ENCODE data around the gene SBK3. TPM values are rescaled to one million over a fixed set of nuclear protein-coding genes. Genes with fewer than 3 reads are reported as not detected.

Gene SBK3
- polyA plus RNA-seq, 12 donors: 0.12 to 0.46 (median 0.18) TPM; not detected in 9

Other genes starting within 250 kb of the SBK3 start
- 1 to 10 TPM in 2 of 12 donors, under 1 TPM in 8, not detected in 2; 0.40 to 1.1 (median 0.71) TPM for gene TMEM150B, start 220.2 kb downstream of the SBK3 start, polyA plus RNA-seq (ENCODE audit: insufficient read length in 12 of 12)
- gene KMT5C, start 205.7 kb downstream of the SBK3 start, polyA plus RNA-seq (ENCODE audit: insufficient read length in 12 of 12): 10 to 100 TPM in 11 of 12 donors, not detected in 1; 11.9 to 59.4 (median 19.7) TPM
- 10 to 100 TPM in 1 of 12 donors, 1 to 10 TPM in 1, under 1 TPM in 4, not detected in 6; 0.07 to 18.3 (median 0.50) TPM for gene COX6B2, start 190.8 kb downstream of the SBK3 start, polyA plus RNA-seq (ENCODE audit: insufficient read length in 12 of 12)
- under 1 TPM in 1 of 12 donors, not detected in 11; 0.07 TPM for gene GARIN5B, start 182.3 kb downstream of the SBK3 start, polyA plus RNA-seq (ENCODE audit: insufficient read length in 12 of 12)
- gene IL11, start 175.1 kb downstream of the SBK3 start, polyA plus RNA-seq (ENCODE audit: insufficient read length in 12 of 12): under 1 TPM in 10 of 12 donors, not detected in 2; 0.14 to 0.53 (median 0.30) TPM
- under 1 TPM in 1 of 12 donors, not detected in 11; 0.58 TPM for gene TMEM190, start 168.7 kb downstream of the SBK3 start, polyA plus RNA-seq (ENCODE audit: insufficient read length in 12 of 12)
- under 1 TPM in 3 of 12 donors, not detected in 9; 0.22 to 0.55 (median 0.35) TPM for gene TMEM238, start 161.3 kb downstream of the SBK3 start, polyA plus RNA-seq (ENCODE audit: insufficient read length in 12 of 12)
- gene RPL28, start 159.6 kb downstream of the SBK3 start, polyA plus RNA-seq (ENCODE audit: insufficient read length in 12 of 12): 1,000 to 10,000 TPM in 10 of 12 donors, 100 to 1,000 TPM in 1, not detected in 1; 796 to 2,808 (median 1,427) TPM
- 100 to 1,000 TPM in 1 of 12 donors, 10 to 100 TPM in 10, not detected in 1; 19.2 to 108 (median 30.4) TPM for gene UBE2S, start 137.8 kb downstream of the SBK3 start, polyA plus RNA-seq (ENCODE audit: insufficient read length in 12 of 12)
- gene SHISA7, start 102.2 kb downstream of the SBK3 start, polyA plus RNA-seq (ENCODE audit: insufficient read length in 12 of 12): 1 to 10 TPM in 1 of 12 donors, under 1 TPM in 9, not detected in 2; 0.07 to 1.1 (median 0.17) TPM
- gene ISOC2, start 83.9 kb downstream of the SBK3 start, polyA plus RNA-seq (ENCODE audit: insufficient read length in 12 of 12): 10 to 100 TPM in 11 of 12 donors, not detected in 1; 24.3 to 68.0 (median 27.9) TPM
- gene C19orf85, start 80.8 kb downstream of the SBK3 start, polyA plus RNA-seq (ENCODE audit: insufficient read length in 12 of 12): not detected
- 10 to 100 TPM in 1 of 12 donors, 1 to 10 TPM in 10, not detected in 1; 1.5 to 11.6 (median 2.4) TPM for gene ZNF628, start 68.9 kb downstream of the SBK3 start, polyA plus RNA-seq (ENCODE audit: insufficient read length in 12 of 12)
- 100 to 1,000 TPM in 1 of 12 donors, 10 to 100 TPM in 11; 15.8 to 381 (median 24.4) TPM for gene NAT14, start 60.4 kb downstream of the SBK3 start, polyA plus RNA-seq (ENCODE audit: insufficient read length in 12 of 12)
- gene SSC5D, start 57.1 kb downstream of the SBK3 start, polyA plus RNA-seq (ENCODE audit: insufficient read length in 12 of 12): 10 to 100 TPM in 11 of 12 donors, not detected in 1; 12.2 to 37.5 (median 19.3) TPM
- gene SBK2, start 8.4 kb downstream of the SBK3 start, polyA plus RNA-seq (ENCODE audit: insufficient read length in 12 of 12): 10 to 100 TPM in 1 of 12 donors, 1 to 10 TPM in 10, not detected in 1; 1.1 to 18.7 (median 3.2) TPM
- gene ZNF579, start 35.3 kb upstream of the SBK3 start, polyA plus RNA-seq (ENCODE audit: insufficient read length in 12 of 12): 10 to 100 TPM in 7 of 12 donors, 1 to 10 TPM in 4, not detected in 1; 7.3 to 26.0 (median 10.5) TPM
- gene FIZ1, start 54.0 kb upstream of the SBK3 start, polyA plus RNA-seq (ENCODE audit: insufficient read length in 12 of 12): 10 to 100 TPM in 9 of 12 donors, 1 to 10 TPM in 2, not detected in 1; 9.2 to 16.3 (median 11.0) TPM
- gene ZNF524, start 54.7 kb upstream of the SBK3 start, polyA plus RNA-seq (ENCODE audit: insufficient read length in 12 of 12): 10 to 100 TPM in 1 of 12 donors, 1 to 10 TPM in 9, not detected in 2; 4.2 to 11.2 (median 6.4) TPM
- gene ZNF865, start 60.1 kb upstream of the SBK3 start, polyA plus RNA-seq (ENCODE audit: insufficient read length in 12 of 12): 10 to 100 TPM in 1 of 12 donors, 1 to 10 TPM in 10, not detected in 1; 4.5 to 11.0 (median 5.5) TPM
- gene ZNF784, start 79.0 kb upstream of the SBK3 start, polyA plus RNA-seq (ENCODE audit: insufficient read length in 12 of 12): 10 to 100 TPM in 2 of 12 donors, 1 to 10 TPM in 9, not detected in 1; 5.6 to 14.3 (median 6.5) TPM
- gene ZNF580, start 95.5 kb upstream of the SBK3 start, polyA plus RNA-seq (ENCODE audit: insufficient read length in 12 of 12): 10 to 100 TPM in 11 of 12 donors, not detected in 1; 14.0 to 42.9 (median 18.9) TPM
- 10 to 100 TPM in 11 of 12 donors, not detected in 1; 17.9 to 33.7 (median 21.9) TPM for gene ZNF581, start 98.1 kb upstream of the SBK3 start, polyA plus RNA-seq (ENCODE audit: insufficient read length in 12 of 12)
- gene CCDC106, start 102.7 kb upstream of the SBK3 start, polyA plus RNA-seq (ENCODE audit: insufficient read length in 12 of 12): 10 to 100 TPM in 11 of 12 donors, not detected in 1; 10.1 to 17.1 (median 11.7) TPM
- 100 to 1,000 TPM in 8 of 12 donors, 10 to 100 TPM in 3, not detected in 1; 80.0 to 151 (median 109) TPM for gene U2AF2, start 109.5 kb upstream of the SBK3 start, polyA plus RNA-seq (ENCODE audit: insufficient read length in 12 of 12)
- gene EPN1, start 129.7 kb upstream of the SBK3 start, polyA plus RNA-seq (ENCODE audit: insufficient read length in 12 of 12): 100 to 1,000 TPM in 2 of 12 donors, 10 to 100 TPM in 9, not detected in 1; 44.1 to 113 (median 68.9) TPM
- gene NLRP9, start 192.9 kb upstream of the SBK3 start, polyA plus RNA-seq (ENCODE audit: insufficient read length in 12 of 12): not detected
- gene RFPL4A, start 213.6 kb upstream of the SBK3 start, polyA plus RNA-seq (ENCODE audit: insufficient read length in 12 of 12): 1 to 10 TPM in 2 of 12 donors, under 1 TPM in 4, not detected in 6; 0.50 to 1.4 (median 0.66) TPM
- gene RFPL4AL1, start 223.6 kb upstream of the SBK3 start, polyA plus RNA-seq (ENCODE audit: insufficient read length in 12 of 12): 1 to 10 TPM in 3 of 12 donors, under 1 TPM in 2, not detected in 7; 0.41 to 1.5 (median 1.3) TPM